HFFc6 (cell line): Measurements from ENCODE around the gene SLC2A13. TPM values are rescaled to one million over a fixed set of nuclear protein-coding genes. Genes with fewer than 3 reads are reported as not detected.

Experiments
- DNase-seq: peaks from one replicate; pipeline ENCODE4 v3.0.0-alpha.2; 2018
- H3K27ac Mint-ChIP-seq: 2 replicates; pipeline ENCODE4 v1.8.0; 2020; ENCODE audit warnings: mild to moderate bottlenecking, mixed read lengths
- H3K27me3 Mint-ChIP-seq: 2 replicates; pipeline ENCODE4 v1.8.0; 2021; ENCODE audit warnings: mild to moderate bottlenecking, moderate library complexity, mixed read lengths; ENCODE audit not compliant: insufficient read depth
- H3K36me3 Mint-ChIP-seq: 2 replicates; pipeline ENCODE4 v1.8.0; 2021; ENCODE audit warnings: low read depth, mixed read lengths
- H3K4me1 Mint-ChIP-seq: 2 replicates; pipeline ENCODE4 v1.8.0; 2020; ENCODE audit warnings: low read depth, mixed read lengths
- H3K4me3 Mint-ChIP-seq: 2 replicates; pipeline ENCODE4 v1.8.0; 2020; ENCODE audit warnings: mild to moderate bottlenecking, moderate library complexity, mixed read lengths
- H3K9me3 Mint-ChIP-seq: 2 replicates; pipeline ENCODE4 v1.8.0; 2020; ENCODE audit warnings: mild to moderate bottlenecking, mixed read lengths
- CTCF ChIP-seq: fragments of 200-600 bp; sonication (generic); IDR thresholded peaks from 2 replicates; pipeline ENCODE4 v1.5.0; 2021; ENCODE audit warnings: antibody characterized with exemption, mild to moderate bottlenecking
- total RNA-seq, 6 experiments: library from RNA; stranded (reverse); fragmentation: NEBNext Ultra II Directional; extraction: Animal tissue kit (Norgen Biotek cat#: 25700); gene quantifications; 2 replicates in 1 of 6; 3 replicates in 5 of 6; pipeline ENCODE4 v1.2.3, GENCODE V29; 2021

The SLC2A13 gene
- total RNA-seq, 6 experiments from 2014 or later, result 2.3 to 3.3 (median 2.9) TPM

- no peaks in the 10 kb centered on the region for H3K36me3 Mint-ChIP-seq
- H3K4me3 Mint-ChIP-seq, result no peak overlapping the region
- H3K27me3 Mint-ChIP-seq, result no peaks in the 10 kb centered on the region
- no peaks in the 10 kb centered on the region for H3K9me3 Mint-ChIP-seq
- no peak overlapping the region for H3K27ac Mint-ChIP-seq
- no peak for TF ChIP-seq CTCF
- no peaks in the 10 kb centered on the region for H3K4me1 Mint-ChIP-seq
- DNase-seq, result no peak
Observed at GRCh38 chr12:40068416-40068815, 37.5 kb downstream of the SLC2A13 start.

GRCh38 chr12:40065636-40066035 lies 40.2 kb downstream of the SLC2A13 start:
- no peak for TF ChIP-seq CTCF
- H3K4me1 Mint-ChIP-seq, result no peaks in the 10 kb centered on the region
- no peaks in the 10 kb centered on the region for H3K36me3 Mint-ChIP-seq
- no peak for DNase-seq
- no peak overlapping the region for H3K4me3 Mint-ChIP-seq
- no peaks in the 10 kb centered on the region for H3K9me3 Mint-ChIP-seq
- no peak overlapping the region for H3K27ac Mint-ChIP-seq
- H3K27me3 Mint-ChIP-seq, result no peaks in the 10 kb centered on the region

- no peak for TF ChIP-seq CTCF
- H3K9me3 Mint-ChIP-seq, result no peaks in the 10 kb centered on the region
- no peak overlapping the region for H3K27ac Mint-ChIP-seq
- no peaks in the 10 kb centered on the region for H3K36me3 Mint-ChIP-seq
- H3K4me1 Mint-ChIP-seq, result no peaks in the 10 kb centered on the region
- no peak for DNase-seq
- no peak overlapping the region for H3K4me3 Mint-ChIP-seq
- H3K27me3 Mint-ChIP-seq, result no peaks in the 10 kb centered on the region
Observed at GRCh38 chr12:40063414-40063813, 42.5 kb downstream of the SLC2A13 start.

- DNase-seq, result no peak
- Mint-ChIP-seq H3K4me3 (no peak overlapping the region), H3K9me3 (no peaks in the 10 kb centered on the region), H3K27ac (no peak overlapping the region), H3K4me1 (no peaks in the 10 kb centered on the region), H3K27me3 (no peaks in the 10 kb centered on the region), H3K36me3 (no peaks in the 10 kb centered on the region)
- no peak for TF ChIP-seq CTCF
Observed at GRCh38 chr12:40058721-40059190, 47.1 kb downstream of the SLC2A13 start.

GRCh38 chr12:40056373-40056772 lies 49.5 kb downstream of the SLC2A13 start:
- TF ChIP-seq CTCF, result no peak
- no peaks in the 10 kb centered on the region for H3K27me3 Mint-ChIP-seq
- H3K4me1 Mint-ChIP-seq, result no peaks in the 10 kb centered on the region
- no peak for DNase-seq
- H3K27ac Mint-ChIP-seq, result no peak overlapping the region
- no peak overlapping the region for H3K4me3 Mint-ChIP-seq
- H3K36me3 Mint-ChIP-seq, result no peaks in the 10 kb centered on the region
- H3K9me3 Mint-ChIP-seq, result no peaks in the 10 kb centered on the region

- no peak for TF ChIP-seq CTCF
- Mint-ChIP-seq H3K4me3 (no peak overlapping the region), H3K4me1 (no peaks in the 10 kb centered on the region), H3K27me3 (no peaks in the 10 kb centered on the region), H3K9me3 (no peaks in the 10 kb centered on the region), H3K36me3 (no peaks in the 10 kb centered on the region), H3K27ac (no peak overlapping the region)
- DNase-seq, result no peak
Observed at GRCh38 chr12:40055776-40056175, 50.1 kb downstream of the SLC2A13 start.
